GM12872 (cell line): ENCODE results near the gene PIK3C3.

ENCODE experiments used
- TF ChIP-seq, protein P1 (sequence below): IDR thresholded peaks from 3 replicates; pipeline ENCODE4 v1.5.1; 2011; ENCODE audit warnings: low read depth, mild to moderate bottlenecking, low read length, moderate library complexity; ENCODE audit not compliant: insufficient read depth

The PIK3C3 gene

DNA sequence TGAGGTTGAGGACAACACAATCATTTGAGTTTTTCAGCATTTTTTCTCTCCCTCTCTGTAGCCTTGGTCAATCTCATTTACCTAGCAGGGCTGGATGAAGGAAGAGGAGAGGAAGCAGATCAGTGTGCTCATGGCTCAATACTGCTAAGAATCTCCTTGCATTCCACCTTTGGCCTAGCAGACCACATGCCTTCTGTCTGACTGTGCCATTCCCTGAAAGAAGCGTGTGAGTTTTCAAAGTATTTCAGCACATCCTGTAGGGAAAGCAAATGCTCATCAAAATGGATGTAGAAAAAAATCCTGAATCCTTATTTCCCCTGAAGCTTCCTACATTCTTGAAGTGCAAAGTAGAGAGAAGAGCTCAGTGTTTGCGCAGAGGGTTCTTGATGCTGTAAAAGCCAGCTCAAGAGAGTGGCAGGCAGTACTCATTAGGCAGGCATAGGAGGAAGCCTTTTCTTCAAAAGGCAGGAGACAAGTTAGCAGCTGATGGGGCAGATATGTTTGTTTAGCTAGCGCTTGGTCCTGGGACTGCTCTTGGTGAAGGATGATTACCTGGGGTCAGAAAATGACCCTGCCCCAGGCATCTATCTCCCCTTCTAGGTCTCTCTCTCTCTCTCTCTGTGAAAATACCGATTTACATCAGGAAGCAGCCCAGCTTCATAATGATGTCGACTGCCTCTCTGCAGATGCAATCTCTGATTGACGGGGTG lies 14.4 kb upstream of the PIK3C3 start:
- TF ChIP-seq, protein P1, sequence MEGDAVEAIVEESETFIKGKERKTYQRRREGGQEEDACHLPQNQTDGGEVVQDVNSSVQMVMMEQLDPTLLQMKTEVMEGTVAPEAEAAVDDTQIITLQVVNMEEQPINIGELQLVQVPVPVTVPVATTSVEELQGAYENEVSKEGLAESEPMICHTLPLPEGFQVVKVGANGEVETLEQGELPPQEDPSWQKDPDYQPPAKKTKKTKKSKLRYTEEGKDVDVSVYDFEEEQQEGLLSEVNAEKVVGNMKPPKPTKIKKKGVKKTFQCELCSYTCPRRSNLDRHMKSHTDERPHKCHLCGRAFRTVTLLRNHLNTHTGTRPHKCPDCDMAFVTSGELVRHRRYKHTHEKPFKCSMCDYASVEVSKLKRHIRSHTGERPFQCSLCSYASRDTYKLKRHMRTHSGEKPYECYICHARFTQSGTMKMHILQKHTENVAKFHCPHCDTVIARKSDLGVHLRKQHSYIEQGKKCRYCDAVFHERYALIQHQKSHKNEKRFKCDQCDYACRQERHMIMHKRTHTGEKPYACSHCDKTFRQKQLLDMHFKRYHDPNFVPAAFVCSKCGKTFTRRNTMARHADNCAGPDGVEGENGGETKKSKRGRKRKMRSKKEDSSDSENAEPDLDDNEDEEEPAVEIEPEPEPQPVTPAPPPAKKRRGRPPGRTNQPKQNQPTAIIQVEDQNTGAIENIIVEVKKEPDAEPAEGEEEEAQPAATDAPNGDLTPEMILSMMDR = no peak

DNA sequence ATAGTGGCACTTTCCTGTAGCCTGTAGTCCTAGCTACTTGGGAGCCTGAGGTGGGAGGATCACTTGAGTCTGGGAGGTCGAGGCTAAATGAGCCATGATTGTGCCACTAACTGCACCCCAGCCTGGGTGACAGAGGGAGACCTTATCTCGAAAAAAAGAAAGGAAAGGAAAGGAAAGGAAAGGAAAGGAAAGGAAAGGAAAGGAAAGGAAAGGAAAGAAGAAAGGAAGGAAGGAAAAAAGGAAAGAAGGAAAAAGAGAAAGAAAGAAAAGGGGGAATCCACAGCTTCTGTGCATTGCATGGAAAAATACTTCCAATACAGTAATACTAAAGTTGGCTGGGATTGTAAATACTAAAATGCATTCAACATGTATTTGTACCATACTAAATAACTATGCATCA lies 12.8 kb upstream of the PIK3C3 start:
- TF ChIP-seq, protein P1 = no peak

DNA sequence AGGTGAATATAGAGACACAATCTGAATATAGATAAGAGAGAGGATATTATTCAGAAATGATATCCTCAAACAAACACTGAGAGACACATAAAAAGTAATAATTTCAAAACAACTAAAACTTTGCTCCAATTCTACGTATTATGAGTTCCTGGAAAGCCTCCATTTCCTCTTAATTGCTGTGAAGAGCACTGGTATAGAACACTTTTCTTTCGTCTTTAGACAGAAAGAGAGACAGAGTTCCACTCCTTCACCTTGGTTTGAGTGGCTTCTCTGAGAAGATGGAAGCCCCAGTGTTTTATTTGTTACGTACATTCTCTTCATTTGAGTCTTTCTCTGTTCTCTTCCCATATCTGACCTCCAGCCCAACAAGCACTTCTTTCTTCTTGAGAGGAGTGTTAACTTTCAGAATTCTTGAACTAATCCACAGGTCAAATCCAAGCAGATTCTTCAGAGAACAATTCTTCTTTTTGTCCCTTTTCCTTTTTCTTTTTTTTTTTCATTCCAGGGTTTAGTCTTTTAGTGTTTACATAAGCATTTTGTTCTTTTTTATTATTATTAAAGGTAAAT lies 6.4 kb upstream of the PIK3C3 start:
- TF ChIP-seq, protein P1 = no peak

DNA sequence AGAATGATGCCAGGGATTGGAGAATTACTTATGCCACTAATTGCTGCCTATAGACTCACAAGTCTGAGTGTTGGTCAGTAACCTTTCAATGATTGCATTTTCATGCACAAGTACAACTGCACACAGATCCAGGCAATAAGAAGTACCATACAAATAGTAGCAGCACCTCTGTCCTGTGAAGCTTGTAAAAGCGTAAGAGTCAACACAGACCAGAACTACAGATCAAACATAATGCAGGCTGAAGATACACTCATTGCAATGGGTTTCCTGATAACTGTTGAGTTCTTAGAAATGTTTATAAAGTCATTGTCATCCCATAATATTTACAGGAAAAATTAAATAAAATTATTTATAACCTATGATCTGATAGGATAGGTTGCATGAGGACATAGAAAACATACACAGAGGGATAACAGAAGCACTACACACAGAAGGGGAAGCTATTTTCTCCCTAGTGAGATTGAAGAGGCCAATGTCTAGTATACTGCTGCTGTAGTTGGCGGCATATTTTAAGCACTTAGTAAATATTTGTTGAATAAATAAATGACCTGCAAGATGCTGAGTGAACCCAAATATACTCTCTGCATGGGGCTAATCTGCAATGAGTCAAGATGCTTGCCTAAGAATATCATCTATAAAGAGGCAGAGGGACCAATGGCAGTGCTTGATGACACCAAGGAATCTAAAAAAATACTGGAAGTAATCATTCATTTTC lies 5.7 kb upstream of the PIK3C3 start:
- TF ChIP-seq, protein P1 = no peak

DNA sequence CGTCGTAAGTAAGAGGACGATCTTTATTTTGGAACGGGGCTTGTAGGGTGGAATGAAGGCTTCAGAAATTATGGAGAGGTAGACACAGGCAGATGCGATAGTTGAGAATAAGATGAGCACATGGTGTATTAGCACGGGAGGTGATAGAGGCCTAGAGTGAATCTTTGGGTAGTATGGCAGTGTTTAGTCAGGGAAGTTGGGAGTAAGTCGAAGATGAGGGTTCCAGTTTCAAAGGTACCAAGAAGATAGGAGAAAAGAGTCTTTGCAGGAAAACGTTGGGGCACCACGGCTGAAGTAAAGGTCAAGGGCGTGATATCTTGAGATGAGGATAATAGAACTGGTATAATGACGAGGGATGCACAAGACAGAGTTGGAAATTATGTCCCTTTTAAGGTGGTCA lies 654 bp downstream of the PIK3C3 start:
- TF ChIP-seq, protein P1 = no peak

DNA sequence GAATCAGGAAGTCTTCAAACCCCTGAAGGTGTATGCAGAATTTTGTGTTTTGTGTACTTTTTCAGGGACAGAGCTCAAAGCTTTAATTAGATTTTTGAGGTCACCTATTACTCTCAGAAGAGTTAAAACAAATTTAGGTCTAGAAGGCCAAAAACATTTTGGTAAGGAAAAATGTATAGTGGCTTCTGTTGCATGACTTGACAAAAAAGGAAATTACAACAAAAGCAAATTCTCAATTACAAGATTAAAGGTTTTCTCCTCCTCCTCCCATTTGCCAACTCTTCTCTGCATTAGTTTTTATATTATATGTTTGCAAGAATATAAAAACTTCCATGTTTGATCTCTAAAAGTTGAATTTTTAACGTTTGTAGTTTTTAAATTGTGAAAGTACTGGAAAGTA lies 4.0 kb downstream of the PIK3C3 start:
- TF ChIP-seq, protein P1 = no peak

DNA sequence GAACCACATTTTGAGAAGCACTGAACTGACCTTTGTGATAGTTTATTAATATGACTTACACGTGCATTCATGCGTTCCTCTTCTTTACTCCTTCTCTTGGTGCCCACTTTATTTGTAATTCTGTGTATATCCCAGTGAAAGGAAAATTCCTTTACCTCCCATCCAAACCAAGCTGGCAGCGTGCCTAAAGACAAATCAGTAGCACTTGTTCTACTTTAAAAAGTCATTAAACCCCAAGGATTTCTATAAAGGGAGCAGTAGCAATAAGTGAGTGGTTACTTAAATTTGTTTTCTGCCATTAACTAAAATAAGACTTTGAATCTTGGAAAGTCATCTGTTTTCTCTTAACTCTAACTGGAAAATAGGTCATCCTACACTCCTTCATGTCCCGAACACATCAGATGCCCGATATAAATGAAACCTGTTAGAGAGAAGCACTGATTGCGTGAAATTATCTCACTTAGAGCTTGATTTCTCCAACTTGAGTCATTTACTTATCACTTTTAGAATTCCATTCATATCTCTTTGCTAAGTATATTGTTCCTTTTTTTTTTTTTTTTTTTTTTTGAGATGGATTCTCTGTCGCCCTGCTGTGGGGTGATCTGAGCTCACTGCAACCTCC lies 10.7 kb downstream of the PIK3C3 start:
- TF ChIP-seq, protein P1 = no peak
